Astrocyte of the hippocampus (primary cell): Measurements from ENCODE around the gene CNOT1.
"Not testable (repeated sequence)": the region's sequence is repeated elsewhere in the genome, so short reads cannot be mapped to it uniquely, and the experiment has no call there.

ENCODE experiments used
- DNase-seq: peaks from one replicate; pipeline ENCODE4 v3.0.0; 2011; ENCODE audit warnings: low read depth, low spot score

The CNOT1 gene

DNA sequence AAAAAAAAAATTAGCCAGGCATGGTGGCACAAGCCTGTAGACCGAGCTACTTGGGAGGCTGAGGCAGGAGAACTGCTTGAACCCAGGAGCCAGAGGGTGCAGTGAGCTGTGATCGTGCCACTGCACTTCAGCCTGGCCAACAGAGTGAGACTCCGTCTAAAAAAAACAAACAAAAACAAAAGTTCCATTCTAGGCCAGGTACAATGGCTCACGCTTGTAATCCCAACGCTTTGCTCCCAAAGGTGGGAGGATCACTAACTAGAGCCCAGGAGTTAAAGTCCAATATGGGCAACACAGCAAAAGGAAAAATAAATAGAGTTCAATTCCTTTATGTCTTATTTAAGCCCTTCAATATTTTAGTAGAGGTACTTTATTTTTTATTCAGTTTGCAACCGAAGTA, 47.5 kb downstream of the CNOT1 start:
- DNase-seq = no peak

DNA sequence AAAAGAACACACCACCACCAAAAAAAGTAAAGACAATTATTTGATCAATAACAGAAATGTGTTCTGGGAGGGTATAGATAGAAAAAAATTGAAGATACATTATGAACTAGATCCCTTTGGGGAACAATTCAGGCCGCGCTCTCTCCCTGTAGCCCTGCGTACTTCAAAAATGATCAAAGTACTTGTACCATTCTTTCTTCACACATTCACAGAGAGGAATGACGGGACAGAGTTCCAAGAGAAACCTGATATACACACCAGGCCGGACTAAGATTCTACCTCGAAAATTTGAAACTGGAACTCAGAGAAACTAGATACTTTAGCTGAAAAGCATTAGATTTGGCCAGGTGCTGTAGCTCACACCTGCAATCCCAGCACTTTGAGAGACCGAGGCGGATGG, 50.0 kb downstream of the CNOT1 start:
- no peak for DNase-seq

DNA sequence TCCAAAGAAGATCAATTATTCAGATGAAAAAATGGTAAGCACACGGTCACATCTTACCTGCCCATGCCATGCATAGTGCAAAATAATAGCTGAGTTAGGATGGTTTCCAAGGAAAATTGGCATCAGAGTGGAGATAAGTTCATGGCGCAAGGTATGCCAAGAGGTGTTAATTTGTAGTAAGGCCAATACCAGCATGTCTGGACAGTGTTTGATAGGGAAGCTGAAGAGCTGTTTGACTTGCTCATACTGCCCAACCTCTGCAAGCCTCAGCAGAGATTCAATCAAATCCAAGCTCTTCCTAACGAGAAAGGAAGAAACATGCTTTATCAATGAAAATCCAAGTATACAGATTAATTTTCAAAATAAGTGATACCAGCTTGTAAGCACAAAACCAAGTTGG, 51.0 kb downstream of the CNOT1 start:
- DNase-seq = no peak

DNA sequence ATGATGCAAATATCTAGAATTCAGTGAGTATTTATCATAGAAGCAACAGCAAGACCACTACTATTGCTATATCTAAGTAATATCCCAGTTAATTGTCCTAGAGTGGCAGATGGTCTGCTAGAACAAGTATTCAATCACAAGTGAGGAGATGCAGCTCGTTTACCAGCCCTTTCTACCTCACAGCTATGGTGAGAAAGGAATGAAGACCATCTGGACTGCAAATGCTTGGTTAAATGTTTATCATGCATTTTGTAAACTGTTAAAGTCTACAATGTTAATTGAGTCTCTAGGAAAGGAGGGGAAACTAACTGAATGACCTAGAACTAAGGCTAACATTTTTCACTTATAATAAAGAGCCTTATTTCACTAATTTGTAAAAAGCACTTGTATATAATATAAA, 52.5 kb downstream of the CNOT1 start:
- no peak for DNase-seq

DNA sequence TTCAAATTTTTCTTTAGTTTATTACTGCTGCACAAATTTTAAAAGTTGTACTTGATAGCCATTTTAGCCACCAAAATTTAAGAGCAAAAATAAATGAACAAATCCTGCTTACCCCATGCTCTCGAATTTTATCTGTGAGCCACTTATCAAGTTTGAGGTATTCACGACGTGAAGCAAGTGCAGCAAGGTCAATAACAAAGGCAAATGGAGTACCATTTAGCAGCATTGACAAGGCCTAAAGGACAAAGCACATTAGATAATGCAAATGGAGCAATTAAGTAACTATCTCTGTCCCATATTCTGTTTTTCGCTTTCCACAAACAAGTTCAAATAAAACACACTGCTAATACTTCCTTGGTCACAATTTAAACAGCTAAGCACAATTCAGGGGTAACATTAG, 54.7 kb downstream of the CNOT1 start:
- no peak for DNase-seq

DNA sequence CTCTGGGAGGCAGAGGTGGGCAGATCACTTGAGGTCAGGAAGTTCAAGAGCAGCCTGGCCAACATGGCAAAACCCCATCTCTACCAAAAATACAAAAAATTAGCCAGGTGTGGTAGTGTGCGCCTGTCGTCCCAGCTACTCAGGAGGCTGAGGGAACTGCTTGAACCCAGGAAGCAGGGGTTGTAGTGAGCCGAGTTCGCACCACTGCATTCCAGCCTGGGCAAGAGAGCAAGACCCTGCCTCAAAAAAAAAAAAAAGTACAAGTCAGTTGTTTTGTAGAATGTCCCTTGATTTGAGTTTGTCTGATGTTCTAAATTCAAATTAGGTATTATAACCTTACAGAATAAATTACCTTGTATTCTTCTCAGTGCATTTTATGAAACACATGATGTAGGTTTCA, 63.9 kb downstream of the CNOT1 start:
- not testable (repeated sequence) for DNase-seq

DNA sequence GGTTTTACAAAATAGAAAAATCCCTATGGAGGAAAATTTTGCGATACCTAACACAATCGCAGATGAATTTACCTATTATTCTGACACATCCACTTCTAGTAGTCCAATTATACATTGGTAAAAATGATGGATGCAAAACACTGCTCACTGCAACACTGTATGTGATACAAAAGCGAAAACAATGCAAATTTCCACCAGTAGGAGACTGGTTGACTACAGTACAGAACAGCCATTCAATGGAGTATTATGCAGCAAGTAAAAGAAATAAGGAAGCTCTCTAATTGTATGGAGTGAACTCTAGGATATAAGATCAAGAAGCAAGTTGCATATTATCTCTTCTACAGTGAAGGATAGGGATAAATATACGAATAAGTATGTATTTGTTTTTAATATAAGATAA, 65.9 kb downstream of the CNOT1 start:
- no peak for DNase-seq

DNA sequence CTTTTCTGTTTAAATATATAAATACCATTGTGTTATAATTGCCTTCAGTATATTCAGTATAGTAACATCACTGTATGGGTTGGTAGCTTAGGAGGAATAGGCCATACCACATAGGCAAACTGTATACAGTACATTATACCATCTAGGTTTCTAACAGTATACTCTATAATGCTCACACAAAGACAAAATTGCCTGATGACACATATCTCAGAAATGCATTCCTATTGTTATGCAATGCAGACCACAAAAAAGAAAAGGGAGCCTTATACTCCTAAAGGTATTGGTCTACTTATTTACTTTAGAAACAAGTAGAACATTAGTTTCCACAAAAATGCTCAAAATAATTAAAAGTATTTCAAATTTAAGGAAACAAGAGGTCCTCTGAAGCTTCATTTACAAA, 66.4 kb downstream of the CNOT1 start:
- peak; percentile 65 for DNase-seq

DNA sequence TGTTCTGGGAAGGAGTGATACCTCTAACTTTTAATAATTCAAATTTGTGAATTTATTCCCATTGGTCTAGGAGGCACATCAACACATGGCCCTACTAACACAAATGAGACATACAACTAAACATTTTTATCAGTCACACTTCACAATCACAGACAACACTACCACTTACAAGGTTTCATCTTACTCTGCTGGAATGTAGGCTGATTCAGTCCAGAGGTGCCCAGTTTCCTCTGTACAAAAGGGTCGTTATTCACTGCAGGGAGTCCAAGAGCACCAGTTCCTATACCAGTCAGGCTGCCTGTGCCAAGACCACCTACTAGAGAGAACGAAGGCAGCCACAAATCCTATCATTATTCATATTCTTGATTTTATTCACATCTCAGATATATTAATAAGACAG, 72.9 kb downstream of the CNOT1 start:
- peak; percentile 17 for DNase-seq

DNA sequence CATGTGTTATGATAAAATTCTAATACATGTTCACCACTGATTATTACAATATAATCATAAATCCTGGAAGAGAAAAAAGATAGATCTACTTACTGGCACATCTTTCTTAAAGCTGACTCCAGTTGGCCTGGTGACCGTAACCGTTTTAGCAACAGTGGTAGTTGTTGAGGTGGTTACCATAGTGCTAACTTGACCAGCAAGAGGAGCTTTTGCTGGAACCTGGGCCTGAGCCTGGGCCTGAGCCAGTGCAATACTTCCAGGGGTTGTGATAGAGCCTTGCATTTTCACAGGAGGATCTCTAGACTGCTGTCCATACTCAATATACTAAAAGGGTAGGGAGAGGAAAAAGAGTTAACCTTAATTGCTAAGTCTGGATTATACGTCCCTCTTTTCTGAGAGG, 78.1 kb downstream of the CNOT1 start:
- DNase-seq = peak; percentile 3

DNA sequence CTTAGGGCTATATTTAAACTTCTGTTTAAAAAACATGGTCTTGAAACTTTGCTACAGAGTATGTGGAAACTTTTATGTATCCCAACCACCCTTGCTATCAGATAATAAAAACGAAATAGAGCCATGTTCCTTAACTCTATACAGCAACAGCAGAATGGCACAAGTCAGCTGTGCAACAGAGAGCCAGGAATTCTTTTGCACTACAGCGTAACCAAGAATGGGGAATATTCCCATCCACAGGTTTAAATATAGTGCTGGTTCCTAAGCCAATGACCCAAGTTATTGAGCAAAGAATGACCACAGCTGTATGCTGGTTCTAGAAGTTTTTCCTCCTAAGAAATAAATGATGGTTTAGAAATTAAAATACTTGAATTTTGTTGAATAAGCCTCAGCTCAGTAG, 81.2 kb downstream of the CNOT1 start:
- DNase-seq = no peak

DNA sequence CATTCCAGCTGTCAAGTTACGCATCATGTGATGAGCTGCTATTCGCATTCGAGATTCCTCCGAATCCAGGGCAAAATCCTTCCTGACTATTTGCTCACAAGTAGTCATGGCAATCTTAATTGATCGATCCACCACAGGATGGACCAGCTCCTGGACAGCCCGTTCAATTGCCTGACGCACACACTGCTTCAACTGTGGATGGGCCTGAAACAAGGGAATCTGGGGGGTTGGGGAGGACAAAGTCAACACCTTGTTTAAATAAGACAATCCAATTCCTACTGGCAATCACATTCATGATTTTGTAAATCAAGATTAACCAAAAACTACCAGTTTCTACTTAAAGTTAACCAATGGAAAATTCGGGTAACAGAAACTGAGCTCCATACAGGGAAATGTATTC, 85.9 kb downstream of the CNOT1 start:
- no peak for DNase-seq

DNA sequence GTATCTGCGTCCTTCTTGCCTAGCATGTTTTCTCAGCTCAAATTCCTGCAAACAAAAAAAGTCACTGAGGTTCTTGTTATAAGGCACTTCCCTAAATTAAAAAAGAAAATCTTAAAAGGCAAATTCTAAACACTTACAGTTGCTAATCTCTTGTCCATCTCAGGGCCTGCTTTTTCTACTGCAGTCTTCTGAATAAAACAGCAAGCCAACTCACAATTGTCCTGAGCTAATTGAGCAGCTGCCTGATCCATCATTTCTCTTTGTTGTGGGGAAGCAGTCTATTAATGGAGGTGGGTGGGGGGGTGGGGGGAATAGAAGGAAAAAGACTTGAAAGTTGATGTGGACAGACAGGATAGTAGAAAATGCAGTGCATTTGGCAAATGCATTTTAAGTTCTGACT, 87.3 kb downstream of the CNOT1 start:
- DNase-seq = no peak

DNA sequence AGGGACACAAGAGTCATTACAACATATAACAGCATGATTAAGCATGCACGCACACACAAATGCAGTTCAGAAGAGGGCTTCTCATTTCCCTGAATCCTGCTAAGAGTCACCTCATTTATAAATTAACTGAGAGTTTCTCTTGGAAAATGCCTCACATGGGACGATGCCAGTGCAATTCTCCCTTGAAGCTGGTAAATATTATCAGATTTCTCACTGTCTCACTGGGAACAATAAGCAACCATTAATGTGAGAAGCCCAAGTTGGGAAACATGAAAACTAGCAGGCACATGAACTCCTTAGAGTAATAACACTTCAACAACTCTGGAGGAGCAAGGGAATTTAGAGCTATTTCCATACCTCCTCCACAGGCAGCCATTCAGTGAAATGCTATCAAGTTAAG, 87.9 kb downstream of the CNOT1 start:
- no peak for DNase-seq

DNA sequence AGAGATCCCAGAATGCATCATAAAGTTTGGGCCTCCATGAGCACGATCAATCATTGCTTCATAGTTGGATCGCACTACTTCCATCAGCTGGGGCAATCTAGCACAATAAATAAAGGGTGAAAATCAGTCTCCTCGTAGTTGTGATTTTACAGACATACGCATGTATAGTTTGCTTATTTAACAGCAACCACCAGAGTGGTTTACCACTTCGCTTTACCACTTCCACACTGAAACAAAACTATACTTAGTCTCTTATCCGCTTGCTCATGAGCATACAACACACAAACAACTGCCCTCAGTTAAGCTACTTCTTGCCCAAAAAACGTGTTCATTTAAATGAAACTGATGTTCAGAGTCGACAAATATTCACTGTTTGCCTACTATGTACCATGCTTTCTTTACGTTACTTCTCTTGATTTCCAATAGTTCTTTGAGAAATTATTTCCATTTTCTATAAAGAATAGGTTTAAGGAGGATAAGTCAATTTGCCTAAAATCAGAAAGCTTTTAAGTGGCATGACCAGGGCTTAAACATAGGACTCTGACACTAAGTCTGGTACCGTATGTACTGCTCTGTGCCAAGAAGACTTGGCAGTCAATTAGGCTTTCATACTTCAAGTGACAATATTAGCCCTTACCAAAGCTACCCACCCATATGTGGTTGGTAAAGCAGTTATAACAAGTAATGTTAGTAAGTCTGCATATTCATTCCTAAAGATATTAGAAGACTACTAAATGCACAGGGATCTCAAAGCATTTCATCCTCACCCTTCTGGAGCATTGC, 92.3 kb downstream of the CNOT1 start:
- no peak for DNase-seq

DNA sequence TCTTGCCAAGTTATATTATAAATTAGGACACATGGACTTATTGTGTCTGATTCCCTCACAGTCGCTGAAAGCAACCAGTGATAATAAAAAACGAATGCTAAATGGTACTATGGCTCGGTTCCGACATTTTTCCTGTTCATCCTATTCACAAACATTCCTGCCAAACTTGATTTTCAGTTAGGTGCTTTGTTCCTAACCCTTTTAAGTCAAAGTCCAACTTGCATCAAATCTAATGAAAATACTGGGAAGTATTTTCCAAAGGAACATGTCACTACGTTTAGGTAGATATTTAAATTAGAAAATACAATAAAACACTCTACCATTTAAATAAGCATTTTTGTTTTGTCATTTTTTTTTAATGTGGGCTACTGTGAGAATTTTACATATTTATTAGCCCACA, 93.3 kb downstream of the CNOT1 start:
- no peak for DNase-seq

DNA sequence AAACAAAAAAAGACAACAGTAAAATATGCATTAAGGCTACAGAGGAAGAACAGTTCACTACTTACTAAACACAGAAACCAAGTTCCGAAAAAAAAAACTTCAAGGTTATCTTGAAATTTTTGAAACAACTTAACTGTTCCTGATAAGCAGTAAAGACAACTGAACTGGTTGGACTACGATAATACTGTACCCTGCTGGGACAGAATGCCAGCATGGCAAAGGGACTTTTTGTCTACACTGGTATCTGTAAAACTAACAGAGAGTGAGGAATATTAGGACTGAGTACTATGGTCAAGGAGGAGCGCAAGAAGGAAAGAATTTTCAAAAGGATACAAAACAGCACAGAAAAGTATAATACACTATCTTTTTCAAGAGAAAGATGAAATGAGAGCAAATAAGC, 94.5 kb downstream of the CNOT1 start:
- no peak for DNase-seq

DNA sequence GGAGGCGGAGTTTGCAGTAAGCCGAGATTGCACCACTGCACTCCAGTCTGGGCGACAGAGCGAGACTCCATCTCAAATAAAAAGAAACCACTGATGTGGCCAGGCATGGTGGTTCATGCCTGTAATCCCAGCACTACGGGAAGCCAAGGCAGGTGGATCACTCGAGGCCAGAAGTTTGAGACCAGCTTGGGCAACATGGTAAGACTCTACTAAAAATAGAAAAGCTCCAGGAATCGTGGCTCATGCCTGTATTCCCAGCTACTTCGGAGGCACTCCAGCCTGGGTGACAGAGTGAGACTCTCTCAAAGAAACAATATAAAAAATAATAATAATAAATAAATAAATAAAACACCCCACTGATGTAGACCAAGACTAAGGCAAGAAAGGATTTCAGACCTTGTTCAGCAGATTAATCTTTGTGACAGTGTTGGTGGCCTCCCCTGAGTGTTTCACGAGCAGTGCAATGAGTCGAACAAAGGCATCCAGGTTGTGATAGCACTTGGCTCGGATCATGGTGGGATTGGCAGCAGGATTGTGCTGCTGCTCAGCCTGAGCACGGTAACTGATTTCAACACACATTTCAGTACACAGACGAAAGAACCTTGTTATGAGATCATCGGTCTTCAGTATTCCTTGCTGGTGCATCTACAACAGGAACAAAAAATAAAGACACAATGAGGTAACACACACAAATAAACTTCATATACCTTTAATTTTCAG, 95.7 kb downstream of the CNOT1 start:
- peak; percentile 30 for DNase-seq

DNA sequence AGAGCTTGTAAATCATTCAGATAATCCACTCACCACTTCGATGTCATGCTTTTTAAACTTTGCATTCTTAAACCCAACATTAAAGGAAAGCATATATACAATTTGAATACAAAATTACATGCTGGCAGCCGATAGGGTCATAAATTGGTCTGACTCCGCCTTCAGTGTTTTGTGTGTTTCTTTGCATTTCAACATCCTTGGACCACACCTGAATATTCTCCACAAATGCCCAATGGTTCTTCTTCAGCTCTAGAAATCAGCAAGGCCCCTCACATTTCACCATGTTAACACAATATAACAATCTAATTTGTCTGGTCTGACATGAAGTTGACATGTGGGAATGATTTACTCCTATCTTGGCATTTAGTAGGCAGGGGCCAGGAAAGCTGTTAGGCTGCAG, 97.2 kb downstream of the CNOT1 start:
- DNase-seq = no peak

DNA sequence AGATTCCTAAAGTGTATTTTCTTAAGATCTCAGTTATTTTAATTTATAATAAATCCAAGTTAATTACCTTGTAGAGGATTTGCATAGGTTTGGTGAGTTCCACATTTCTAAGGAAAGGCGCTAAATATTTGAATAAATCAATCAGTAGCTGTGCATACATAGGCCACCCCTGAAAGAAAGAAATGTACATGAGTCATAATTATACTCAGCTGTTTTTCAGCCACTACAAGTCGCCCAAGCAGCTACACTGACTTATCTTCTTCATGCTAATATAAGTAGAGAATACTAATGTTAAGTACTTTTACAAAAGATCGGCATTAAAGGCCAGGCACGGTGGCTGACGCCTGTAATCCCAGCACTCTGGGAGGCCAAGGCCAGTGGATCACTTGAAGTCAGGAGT, 99.4 kb downstream of the CNOT1 start:
- no peak for DNase-seq

DNA sequence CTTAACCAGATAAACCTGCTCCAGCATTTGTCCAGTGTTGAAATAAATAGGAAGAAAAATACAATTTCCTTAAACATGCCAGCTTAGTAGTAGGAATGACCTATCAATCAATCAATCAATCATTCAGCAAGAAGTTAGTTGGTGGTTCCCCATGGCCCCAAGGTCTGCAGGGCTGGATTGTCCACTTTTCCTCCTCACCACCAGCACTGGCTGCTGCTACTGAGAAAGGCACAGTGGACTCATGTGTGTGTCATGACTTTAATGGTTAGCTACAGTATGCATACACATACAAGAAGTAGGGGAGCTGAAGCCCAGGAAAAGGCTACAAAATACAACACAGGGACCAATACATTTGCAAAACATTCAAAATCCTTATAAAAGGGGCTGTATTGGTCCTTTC, 109.9 kb downstream of the CNOT1 start:
- no peak for DNase-seq

DNA sequence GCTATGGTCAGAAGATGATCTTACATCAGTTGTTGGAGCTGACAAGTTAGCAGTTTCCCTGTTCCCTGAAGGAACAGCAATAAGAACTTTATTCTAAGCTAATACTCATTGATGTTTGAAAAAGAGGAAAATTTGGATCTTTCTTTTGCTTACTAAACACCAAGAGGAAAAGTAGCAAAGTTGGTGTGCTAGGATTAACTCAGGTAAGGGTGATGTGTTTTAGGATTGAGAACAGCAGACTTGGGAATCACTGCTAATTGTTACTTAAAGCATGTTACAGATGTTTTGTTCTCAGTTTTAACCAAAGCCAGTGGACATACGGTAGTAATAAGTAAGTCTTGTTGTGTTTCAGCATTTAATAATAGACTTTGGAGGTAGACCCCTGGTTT, 110.7 kb downstream of the CNOT1 start:
- DNase-seq = no peak
